Renal cortical epithelial cell (primary cell): Measurements from ENCODE around the gene PEX10. TPM values are rescaled to one million over a fixed set of nuclear protein-coding genes. Genes with fewer than 3 reads are reported as not detected.
A peak's percentile ranks its signal among the peaks of the same experiment; 100 is the strongest.

Experiments used
- DNase-seq: peaks from one replicate; pipeline ENCODE4 v3.0.0-alpha.2; 2011; ENCODE audit warnings: low read depth
- total RNA-seq: library from RNA; depleted of rRNA; stranded (reverse); fragments of >200 nt; gene quantifications from 2 replicates; pipeline ENCODE4 v1.2.3, GENCODE V29; 2014

PEX10 gene
- total RNA-seq, 1 donor from 2014 or later, result 38.0 TPM

DNA sequence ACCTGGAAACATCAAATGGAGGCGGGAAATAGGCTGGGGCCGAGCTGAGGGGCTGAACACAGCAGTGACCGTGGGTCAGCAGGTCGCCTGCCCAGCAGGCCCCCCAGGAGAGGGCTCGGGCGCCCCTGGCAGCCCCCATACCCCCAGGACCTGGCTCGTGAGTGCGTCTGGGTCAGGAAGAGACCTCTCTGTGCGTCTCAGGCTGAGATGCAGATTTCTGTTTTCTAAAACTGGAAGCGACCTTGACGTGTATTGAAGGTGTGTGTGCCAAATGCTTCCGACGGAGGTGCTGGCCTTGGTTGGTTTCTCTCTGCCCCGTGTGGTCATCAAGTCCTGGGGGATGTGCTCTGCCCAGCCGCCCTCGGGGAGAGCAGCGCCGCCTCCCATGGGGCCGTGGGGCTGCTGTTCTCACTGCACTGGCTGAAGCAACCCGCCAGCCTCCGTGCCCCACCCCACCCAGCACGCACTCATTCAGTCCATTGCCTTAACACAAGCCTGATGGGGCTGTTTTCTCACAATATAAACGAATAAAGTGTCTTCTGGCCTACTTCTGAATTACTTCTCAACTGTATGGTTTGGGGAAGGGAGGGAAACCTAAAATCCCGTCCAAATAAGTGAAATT lies 7.4 kb downstream of the PEX10 start:
- DNase-seq, result no peak

- DNase-seq, result no peak
These were observed 8.0 kb downstream of the PEX10 start for GRCh38 chr1:2404142-2404889.

DNA sequence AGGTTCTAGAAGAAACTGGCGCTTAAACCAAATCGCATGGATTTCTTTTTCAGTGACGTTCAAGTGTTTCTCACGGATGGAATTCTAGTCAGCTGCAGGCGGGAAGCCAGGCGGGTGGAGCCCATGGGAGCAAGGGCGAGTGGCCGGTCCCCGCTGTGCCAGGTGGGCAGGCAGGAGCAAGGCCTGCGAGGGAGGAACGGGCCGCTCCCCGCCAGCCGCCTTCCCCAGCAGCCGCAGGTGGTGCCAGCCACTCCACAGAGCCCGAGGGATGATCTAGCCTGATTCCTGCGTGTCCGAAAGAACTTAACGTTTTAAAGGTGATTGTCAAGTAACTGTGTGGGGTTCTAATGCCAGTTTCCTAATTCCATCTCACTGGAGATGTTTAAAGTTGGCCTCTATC lies 9.1 kb downstream of the PEX10 start:
- DNase-seq, result no peak

DNA sequence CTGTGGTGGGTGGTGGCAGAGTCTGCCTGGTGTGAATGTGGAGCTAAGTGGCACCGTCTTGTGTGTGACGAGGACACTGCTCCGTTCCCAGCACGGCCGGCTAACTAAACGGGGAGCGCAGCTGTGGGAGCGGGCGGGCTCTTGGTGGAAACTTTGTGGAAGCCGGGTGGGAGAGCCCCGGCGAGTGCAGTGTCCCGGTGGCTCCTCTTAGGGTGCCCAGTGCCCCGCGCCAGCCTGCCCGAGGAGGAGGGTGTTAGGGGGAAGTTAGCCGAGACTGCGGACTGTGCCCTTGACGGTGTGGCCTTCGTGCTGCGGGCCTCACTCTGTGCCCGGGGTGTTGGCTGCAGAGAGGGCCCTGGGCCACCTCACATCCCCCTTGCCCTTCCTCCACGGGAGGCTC lies 9.9 kb downstream of the PEX10 start:
- no peak for DNase-seq

GRCh38 chr1:2400950-2401649 lies 11.3 kb downstream of the PEX10 start:
- no peak for DNase-seq

- DNase-seq, result peak; percentile 33
These were observed 11.8 kb downstream of the PEX10 start for GRCh38 chr1:2400576-2400909.

- peak; percentile 63 for DNase-seq
These were observed 12.3 kb downstream of the PEX10 start for GRCh38 chr1:2399890-2400575.

DNA sequence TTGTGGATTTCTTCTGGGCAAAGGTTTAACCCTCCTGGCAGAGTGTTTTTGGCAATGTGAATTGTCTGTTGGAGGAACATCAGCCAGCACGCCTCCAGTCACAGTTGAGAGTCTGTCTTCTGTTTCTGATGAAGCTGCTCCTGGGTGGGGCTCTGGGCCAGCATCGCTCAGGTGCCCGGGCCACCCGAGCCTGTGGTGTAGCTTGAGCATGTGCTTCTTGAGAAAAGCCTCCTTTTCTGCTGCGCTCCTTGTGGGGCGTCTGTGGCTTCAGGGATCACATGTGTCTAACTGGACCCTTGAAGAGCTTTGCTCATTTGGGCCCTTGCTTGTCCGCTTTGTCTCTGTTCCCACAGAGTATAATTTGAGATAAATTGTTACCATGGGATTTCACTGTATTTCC lies 13.5 kb downstream of the PEX10 start:
- DNase-seq, result no peak

DNA sequence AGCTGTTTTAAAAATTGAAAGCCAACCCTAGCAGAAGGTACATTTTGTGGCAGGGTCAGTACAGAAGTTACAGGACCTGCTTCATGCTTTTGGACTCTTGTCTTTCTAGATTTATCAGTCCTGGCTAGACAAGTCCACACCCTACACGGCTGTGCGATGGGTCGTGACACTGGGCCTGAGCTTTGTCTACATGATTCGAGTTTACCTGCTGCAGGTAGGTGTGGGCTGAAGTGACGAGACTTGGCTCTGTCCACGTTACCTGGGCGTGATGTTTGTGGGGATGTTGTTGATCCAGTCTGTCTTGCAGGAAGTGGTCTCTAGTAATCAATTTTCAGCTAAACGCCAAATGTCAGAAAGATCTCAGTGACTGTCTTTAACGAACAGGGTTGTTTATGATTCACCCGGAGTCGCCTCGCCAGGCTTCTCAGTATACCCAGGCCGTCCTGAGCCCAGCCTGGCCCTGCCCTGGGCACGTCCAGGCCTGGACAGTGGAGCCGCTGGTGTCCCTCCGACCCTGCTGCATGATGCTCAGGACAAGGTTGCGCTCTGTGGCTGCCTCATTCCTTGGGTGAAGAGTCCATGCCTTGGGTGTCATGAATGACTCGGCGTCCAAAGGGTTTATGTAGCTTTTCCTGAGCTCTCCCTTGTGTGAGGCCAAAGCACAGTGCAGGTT lies 15.2 kb downstream of the PEX10 start:
- DNase-seq, result no peak

DNA sequence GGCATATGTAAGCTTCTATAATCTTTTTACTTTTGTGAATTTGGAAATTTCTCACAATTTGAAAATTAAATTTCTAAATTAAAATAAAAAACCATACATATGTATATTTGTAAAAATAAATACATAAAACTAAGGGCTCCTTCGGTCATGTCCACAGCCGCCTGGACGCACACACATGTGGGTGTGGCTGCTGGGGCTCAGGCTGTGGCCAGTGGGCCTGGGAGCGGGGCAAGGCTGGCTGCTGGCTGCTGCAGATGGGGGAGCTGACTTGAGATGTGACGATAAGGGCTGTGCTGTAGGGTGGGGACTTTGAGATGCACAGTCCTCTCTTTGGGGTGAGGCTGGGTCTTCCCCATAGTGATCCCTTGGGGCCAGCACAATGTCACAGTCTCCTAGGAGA lies 15.9 kb downstream of the PEX10 start:
- DNase-seq, result no peak

GRCh38 chr1:2396059-2396458 lies 16.3 kb downstream of the PEX10 start:
- DNase-seq, result no peak

- no peak for DNase-seq
These were observed 17.1 kb downstream of the PEX10 start for GRCh38 chr1:2395245-2395644.

GRCh38 chr1:2394761-2395160 lies 17.6 kb downstream of the PEX10 start:
- no peak for DNase-seq

GRCh38 chr1:2394220-2394619 lies 18.1 kb downstream of the PEX10 start:
- no peak for DNase-seq

- no peak for DNase-seq
These were observed 18.9 kb downstream of the PEX10 start for GRCh38 chr1:2393471-2393877.

GRCh38 chr1:2392686-2393085 lies 19.7 kb downstream of the PEX10 start:
- no peak for DNase-seq

DNA sequence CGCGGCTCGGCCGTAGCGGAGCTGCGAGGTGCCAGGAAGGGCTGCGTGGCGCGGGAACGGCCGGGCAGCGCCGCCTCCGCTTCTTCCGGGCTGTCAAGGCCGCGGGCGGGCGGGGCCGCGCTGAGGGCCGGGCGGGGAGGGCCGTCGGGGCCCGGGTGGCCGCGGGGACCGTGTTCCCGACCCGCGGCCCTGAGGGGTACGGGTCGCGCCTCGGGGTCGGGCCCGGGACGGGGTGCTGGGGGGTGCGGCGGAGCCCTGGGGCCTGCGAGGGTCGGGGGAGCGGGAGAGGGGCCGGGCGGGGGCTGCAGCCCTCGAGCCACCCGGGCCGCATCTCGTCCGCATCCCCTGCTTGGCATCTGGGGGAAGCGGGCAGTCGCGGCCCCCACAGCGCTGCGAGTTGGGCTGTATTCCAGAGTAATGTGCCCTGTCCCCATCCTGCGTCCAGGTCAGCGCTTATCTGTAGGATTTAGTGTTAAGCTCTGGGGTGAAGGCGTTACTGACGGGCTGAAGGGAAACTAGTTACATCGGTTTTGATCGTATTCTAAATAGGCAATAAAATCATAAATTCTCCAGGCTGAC lies 20.3 kb downstream of the PEX10 start:
- DNase-seq, result no peak

DNA sequence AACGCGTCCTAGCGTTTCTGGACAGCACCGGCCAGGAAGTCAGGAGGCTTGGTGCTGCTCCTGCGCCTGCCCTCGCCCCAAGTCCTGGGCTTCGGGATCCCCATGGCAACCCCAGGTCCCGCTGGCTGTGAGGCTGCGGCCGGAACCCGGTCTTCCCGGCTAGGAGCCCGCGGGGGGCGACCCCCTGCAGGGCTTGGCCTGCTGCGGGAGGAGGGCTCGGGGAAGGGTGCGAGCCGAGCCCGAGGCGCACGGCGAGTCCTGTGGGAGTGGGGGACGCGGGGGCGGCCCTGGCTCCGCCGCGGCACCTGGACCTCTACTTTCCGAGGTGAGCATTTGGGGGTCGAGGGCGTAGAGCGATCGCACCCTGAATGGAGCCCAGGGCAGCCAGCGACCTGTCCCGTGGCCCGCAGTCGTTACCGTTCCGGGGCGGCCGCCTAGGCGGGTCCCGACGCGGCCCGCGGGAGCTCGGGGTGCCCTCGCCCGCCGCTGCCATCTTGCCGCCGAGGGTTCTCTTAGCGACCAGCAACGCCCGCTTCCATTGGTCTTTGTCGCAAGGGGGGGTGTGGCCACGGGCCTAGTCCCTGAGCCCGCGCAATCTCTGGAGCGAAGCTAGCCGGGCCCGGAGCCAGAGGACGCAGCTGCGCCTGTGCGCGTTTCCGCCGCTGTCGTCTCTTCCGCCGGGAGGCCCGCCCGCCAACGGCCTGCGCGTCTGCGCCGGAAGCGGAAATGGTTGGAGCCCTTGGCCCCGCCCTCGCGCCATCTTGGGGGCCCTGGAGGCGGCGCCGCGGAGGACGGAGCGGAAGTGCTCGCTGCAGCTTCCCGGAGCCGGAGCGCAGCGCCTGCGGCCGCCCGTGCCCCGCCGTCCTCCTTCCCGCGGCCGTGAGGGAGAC lies 21.1 kb downstream of the PEX10 start, which contains the start of the genes MORN1 and RER1:
TSS of gene MORN1 (minus strand) at position 514 of the 890 bp plus-strand sequence. CDS start at position 493, 21 bp downstream.
TSS of gene RER1 (plus strand) at position 801 of the 890 bp plus-strand sequence. CDS start 3,950 bp downstream, outside the sequence.
- DNase-seq, result peak; percentile 92

DNA sequence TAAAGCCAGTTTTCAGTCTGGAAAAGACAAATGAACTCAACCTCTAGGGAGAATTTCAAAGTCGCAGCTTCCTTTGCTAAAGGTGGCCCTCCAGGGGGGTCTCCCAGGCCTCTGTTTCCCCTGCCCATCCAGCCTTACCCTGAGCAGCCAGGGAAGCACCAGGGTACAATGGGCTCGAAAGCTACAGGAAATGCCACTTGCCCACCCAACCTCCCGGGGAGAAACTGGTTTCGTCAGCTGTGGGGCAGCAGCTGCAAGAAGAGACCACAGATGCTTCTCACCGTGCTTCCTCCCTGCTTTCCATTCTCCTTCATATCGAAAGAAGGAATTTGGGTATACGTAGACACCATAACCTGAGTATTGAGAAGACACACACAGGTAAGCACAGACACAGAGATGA lies 22.7 kb downstream of the PEX10 start:
- DNase-seq, result no peak
